K562 (cell line): ENCODE data around the gene C2orf72. TPM values are rescaled to one million over a fixed set of nuclear protein-coding genes. Genes with fewer than 3 reads are reported as not detected.

ENCODE experiments used
- ATF7 ChIP-seq: fragments of 450-650 bp; IDR thresholded peaks from 2 replicates; pipeline ENCODE4 v1.7.1; 2014; ENCODE audit warnings: mild to moderate bottlenecking, moderate library complexity
- CBFB ChIP-seq: sonication (generic); formaldehyde crosslinking; IDR thresholded peaks from 2 replicates; pipeline ENCODE4 v1.4.0; 2020; ENCODE audit warnings: mild to moderate bottlenecking, missing genetic modification reagents
- CTCF ChIP-seq, 3 experiments: IDR thresholded peaks in 2 of 3; conservative IDR thresholded peaks in 1 of 3; 2 replicates each; pipeline ENCODE4 v1.5.1; 2011 to 2012; ENCODE audit warnings: low read length in 3 of 3, mild to moderate bottlenecking in 3 of 3, control low read depth in 2 of 3, improper control_type of control experiment in 1 of 3, inconsistent platforms in 1 of 3, low read depth in 1 of 3, mixed read lengths in 1 of 3, moderate library complexity in 1 of 3; ENCODE audit not compliant: insufficient read depth in 2 of 3
- DIDO1 ChIP-seq: fragments of 450-650 bp; IDR thresholded peaks from 2 replicates; pipeline ENCODE4 v1.6.1; 2016; ENCODE audit warnings: low read depth, missing biosample characterization, missing genetic modification characterization
- DLX4 ChIP-seq: fragments of 250-450 bp; sonication (Bioruptor Pico); IDR thresholded peaks from 2 replicates; pipeline ENCODE4 v1.6.1; 2021; ENCODE audit warnings: mild to moderate bottlenecking
- EHMT2 ChIP-seq: fragments of 450-650 bp; IDR thresholded peaks from 2 replicates; pipeline ENCODE4 v1.6.1; 2018; ENCODE audit warnings: antibody characterized with exemption
- FOXK2 ChIP-seq, 2 experiments: fragments of 450-650 bp; IDR thresholded peaks in 1 of 2; conservative IDR thresholded peaks in 1 of 2; 2 replicates each; pipeline ENCODE4 v1.6.1; 2016; ENCODE audit warnings: low read depth in 2 of 2, mild to moderate bottlenecking in 1 of 2
- HCFC1 ChIP-seq: IDR thresholded peaks from 2 replicates; pipeline ENCODE4 v1.6.1; 2012; ENCODE audit warnings: low read depth, low read length, improper control_type of control experiment
- MTA1 ChIP-seq: fragments of 450-650 bp; IDR thresholded peaks from 2 replicates; pipeline ENCODE4 v1.6.1; 2017; ENCODE audit warnings: borderline replicate concordance
- NCOR1 ChIP-seq: fragments of 450-650 bp; IDR thresholded peaks from 2 replicates; pipeline ENCODE4 v1.6.1; 2016; ENCODE audit warnings: mild to moderate bottlenecking, moderate library complexity
- NFE2 ChIP-seq: IDR thresholded peaks from 2 replicates; pipeline ENCODE4 v1.6.1; 2014; ENCODE audit warnings: antibody characterized with exemption, low read depth
- NR2C2 ChIP-seq, 2 experiments: fragments of 200-800 bp in 1 of 2; sonication (Bioruptor generic) in 1 of 2; sonication (generic) in 1 of 2; formaldehyde crosslinking in 1 of 2; IDR thresholded peaks; 2 replicates each; pipeline versions ENCODE4 v1.6.1 to v1.8.0; 2016 to 2022; ENCODE audit warnings: mild to moderate bottlenecking in 1 of 2, missing compliant biosample characterization in 1 of 2, missing genetic modification characterization in 1 of 2, missing genetic modification reagents in 1 of 2
- PHF20 ChIP-seq: fragments of 450-650 bp; IDR thresholded peaks from 2 replicates; pipeline ENCODE4 v1.6.1; 2018; ENCODE audit not compliant: partially characterized antibody
- POLR2B ChIP-seq: fragments of 450-650 bp; IDR thresholded peaks from 2 replicates; pipeline ENCODE4 v1.6.1; 2018; ENCODE audit warnings: low read depth; ENCODE audit not compliant: partially characterized antibody
- RCOR1 ChIP-seq, 2 experiments: IDR thresholded peaks; 2 replicates each; pipeline ENCODE4 v1.6.1; 2012; ENCODE audit warnings: low read depth in 2 of 2, low read length in 2 of 2, borderline replicate concordance in 1 of 2, improper control_type of control experiment in 1 of 2
- SNIP1 ChIP-seq: fragments of 450-650 bp; IDR thresholded peaks from 2 replicates; pipeline ENCODE4 v1.7.1; 2017; ENCODE audit warnings: low read depth, mild to moderate bottlenecking
- TOE1 ChIP-seq, 2 experiments: fragments of 450-650 bp in 1 of 2; sonication (generic) in 1 of 2; formaldehyde crosslinking in 1 of 2; IDR thresholded peaks; 2 replicates each; pipeline versions ENCODE4 v1.7.1 to v1.8.0; 2016 to 2022; ENCODE audit warnings: borderline replicate concordance in 2 of 2, mild to moderate bottlenecking in 2 of 2, antibody characterized with exemption in 1 of 2, inconsistent platforms in 1 of 2, low read depth in 1 of 2, missing genetic modification reagents in 1 of 2, moderate library complexity in 1 of 2
- ZBTB33 ChIP-seq: sonication (generic); formaldehyde crosslinking; IDR thresholded peaks from 2 replicates; pipeline ENCODE4 v1.8.1; 2023; ENCODE audit warnings: mild to moderate bottlenecking, missing genetic modification reagents
- ZBTB7A ChIP-seq: IDR thresholded peaks from 2 replicates; pipeline ENCODE4 v1.6.1; 2011; ENCODE audit warnings: low read depth, mild to moderate bottlenecking, low read length, moderate library complexity, borderline replicate concordance; ENCODE audit not compliant: control insufficient read depth
- ZFX ChIP-seq: sonication (generic); formaldehyde crosslinking; IDR thresholded peaks from 2 replicates; pipeline ENCODE4 v1.8.0; 2022; ENCODE audit warnings: mild to moderate bottlenecking, missing genetic modification reagents, moderate library complexity
- ZNF408 ChIP-seq: fragments of 250-450 bp; sonication (Bioruptor Pico); IDR thresholded peaks from 2 replicates; pipeline ENCODE4 v1.4.0; 2020; ENCODE audit warnings: low read depth, mild to moderate bottlenecking, moderate library complexity
- ZNF830 ChIP-seq: fragments of 250-450 bp; sonication (Bioruptor Pico); IDR thresholded peaks from 2 replicates; pipeline ENCODE4 v1.5.0; 2021; ENCODE audit warnings: mild to moderate bottlenecking
- polyA plus RNA-seq, 8 experiments: library from polyadenylated mRNA; depleted of rRNA in 4 of 8; stranded (reverse) in 5 of 8; unstranded in 3 of 8; fragments of >200 nt; fragmentation: Nextera tagmentation in 2 of 8; fragmentation: Illumina TruSeq in 1 of 8; extraction: Ambion mirVana in 2 of 8; extraction: Trizol in 1 of 8; gene quantifications; 2 replicates each; pipeline versions ENCODE4 v1.2.1 to v1.2.3, GENCODE V29; 2011 to 2014; ENCODE audit warnings: inconsistent platforms in 1 of 8, missing spikeins in 1 of 8
- total RNA-seq, 7 experiments: library from RNA; depleted of rRNA in 6 of 7; stranded (reverse); fragments of >200 nt in 6 of 7; fragmentation: Illumina TruSeq in 2 of 7; extraction: Trizol in 2 of 7; gene quantifications; 2 replicates each; pipeline versions ENCODE4 v1.2.1 to v1.2.3, GENCODE V29; 2011 to 2021; ENCODE audit warnings: low replicate concordance in 1 of 7

C2orf72 gene
- total and polyA plus RNA-seq, 9 of the 15 experiments (the other 6 are each of a cell fraction or from before 2014, with no cell fraction given), result 0.08 to 0.18 (median 0.11) TPM; not detected in 6

GRCh38 chr2:231056453-231057416, 19.4 kb downstream of the C2orf72 start, which contains the start of gene PSMD1 (continued):
- TF ChIP-seq NR2C2 (CRISPR knock-in tag; IDR thresholded peaks at IDR 0.05), result no peak
- TF ChIP-seq NR2C2 (tag; IDR thresholded peaks at IDR 0.05), result peak; percentile 45; the same call in 1 of the 2 replicates
- peak; percentile 84 for TF ChIP-seq ZFX
- TF ChIP-seq ZNF830 (CRISPR knock-in tag), result no peak
- peak; percentile 92 for TF ChIP-seq TOE1 (IDR thresholded peaks at IDR 0.05; ENCODE audit: borderline replicate concordance)
- TF ChIP-seq TOE1 (CRISPR knock-in tag; IDR thresholded peaks at IDR 0.05; ENCODE audit: borderline replicate concordance, low read depth), result no peak
- no peak for TF ChIP-seq NCOR1
- peak; percentile 28; the same call in 1 of the 2 replicates for TF ChIP-seq EHMT2
- peak; percentile 35 to 49; a peak in 1 of 4 replicates for TF ChIP-seq FOXK2 (conservative IDR thresholded peaks at IDR 0.05 in 1 of 2, IDR thresholded peaks at IDR 0.05 in 1 of 2; ENCODE audit: low read depth in 2 of 2)
- peak in 1 of 2 experiments; percentile 62; a peak in 2 of 4 replicates for TF ChIP-seq RCOR1 (IDR thresholded peaks at IDR 0.05; ENCODE audit: borderline replicate concordance in 1 of 2, low read depth in 2 of 2, low read length in 2 of 2)
- TF ChIP-seq ZBTB33 (CRISPR knock-in tag), result no peak
- TF ChIP-seq ZNF408, result no peak
- TF ChIP-seq PHF20, result peak; percentile 42
- TF ChIP-seq MTA1, result peak; percentile 80; the same call in 1 of the 2 replicates
- TF ChIP-seq POLR2B, result peak; percentile 64
- peak; percentile 74 to 88 (median 84) for TF ChIP-seq CTCF (IDR thresholded peaks at IDR 0.05 in 2 of 3, conservative IDR thresholded peaks at IDR 0.05 in 1 of 3; ENCODE audit: insufficient read depth in 2 of 3, low read depth in 1 of 3, low read length in 3 of 3)
- no peak for TF ChIP-seq DLX4
- no peak for TF ChIP-seq CBFB (CRISPR knock-in tag)
- peak; percentile 76 for TF ChIP-seq HCFC1
- peak; percentile 80; the same call in 1 of the 2 replicates for TF ChIP-seq DIDO1 (tag)
- TF ChIP-seq NFE2, result peak; percentile 90
- peak; percentile 55; the same call in 1 of the 2 replicates for TF ChIP-seq ZBTB7A
- TF ChIP-seq ATF7, result 0 out of 2 replicates have a peak, but pooled peaks have one; percentile 32
- TF ChIP-seq SNIP1, result peak; percentile 82
